ENCODE results near the gene FKBP2. TPM values are rescaled to one million over a fixed set of nuclear protein-coding genes. Genes with fewer than 3 reads are reported as not detected.

FKBP2 gene
- total RNA-seq, 2 experiments from 2014 or later = 17.2 to 20.0 TPM

- Mint-ChIP-seq H3K9me3 (no peaks in the 10 kb centered on the region), H3K27ac (no peak overlapping the region), H3K4me1 (ENCODE audit: low read depth) (peaks cover 13% of the 10 kb centered on the region), H3K4me3 (no peak overlapping the region), H3K36me3 (ENCODE audit: low read depth) (no peaks in the 10 kb centered on the region), H3K27me3 (ENCODE audit: low read depth) (no peaks in the 10 kb centered on the region)
- intact Hi-C loops (cut with micrococcal nuclease) = no loop called here
- no peak for DNase-seq
- CTCF ChIA-PET = interaction anchor here (0.6 to 3.5 kb wide), 2 partner anchors 10 to 49 kb away, joined by 4 to 27 read pairs; partner anchors contain the start of gene CATSPERZ
Observed at GRCh38 chr11:64253043-64253442, 12.1 kb downstream of the FKBP2 start.

- no peaks in the 10 kb centered on the region for H3K9me3 Mint-ChIP-seq
- no peaks in the 10 kb centered on the region for H3K36me3 Mint-ChIP-seq (ENCODE audit: low read depth)
- no peaks in the 10 kb centered on the region for H3K27me3 Mint-ChIP-seq (ENCODE audit: low read depth)
- no peak overlapping the region for H3K4me3 Mint-ChIP-seq
- peaks cover 13% of the 10 kb centered on the region for H3K4me1 Mint-ChIP-seq (ENCODE audit: low read depth)
- H3K27ac Mint-ChIP-seq = no peak overlapping the region
- CTCF ChIA-PET = interaction anchor here (0.6 kb wide), 1 partner anchor 269 kb away, joined by 3 read pairs; no protein-coding TSS in a partner anchor
- DNase-seq = no peak
- intact Hi-C loops (cut with micrococcal nuclease) = no loop called here
Observed at GRCh38 chr11:64253481-64253880, 12.6 kb downstream of the FKBP2 start.

GRCh38 chr11:64254326-64254725, 13.4 kb downstream of the FKBP2 start:
- H3K27ac Mint-ChIP-seq = no peak overlapping the region
- CTCF ChIA-PET = no interaction called here
- intact Hi-C loops (cut with micrococcal nuclease) = no loop called here
- H3K9me3 Mint-ChIP-seq = no peaks in the 10 kb centered on the region
- H3K36me3 Mint-ChIP-seq (ENCODE audit: low read depth) = peaks cover under 1% of the 10 kb centered on the region
- H3K4me3 Mint-ChIP-seq = no peak overlapping the region
- no peak for DNase-seq
- H3K27me3 Mint-ChIP-seq (ENCODE audit: low read depth) = no peaks in the 10 kb centered on the region
- H3K4me1 Mint-ChIP-seq (ENCODE audit: low read depth) = peaks cover 14% of the 10 kb centered on the region

GRCh38 chr11:64255135-64256128, 14.5 kb downstream of the FKBP2 start:
- DNase-seq = no peak
- intact Hi-C loops (cut with micrococcal nuclease) = no loop called here
- no peaks in the 10 kb centered on the region for H3K9me3 Mint-ChIP-seq
- no peaks in the 10 kb centered on the region for H3K27me3 Mint-ChIP-seq (ENCODE audit: low read depth)
- no peak overlapping the region for H3K4me3 Mint-ChIP-seq
- no peak overlapping the region for H3K27ac Mint-ChIP-seq
- peaks cover 2% of the 10 kb centered on the region for H3K36me3 Mint-ChIP-seq (ENCODE audit: low read depth)
- peaks cover 16% of the 10 kb centered on the region for H3K4me1 Mint-ChIP-seq (ENCODE audit: low read depth)
- CTCF ChIA-PET = interaction anchor here (1.3 kb wide), 1 partner anchor 43 kb away, joined by 4 read pairs; no protein-coding TSS in a partner anchor

GRCh38 chr11:64256300-64256699, 15.4 kb downstream of the FKBP2 start:
- Mint-ChIP-seq H3K36me3 (ENCODE audit: low read depth) (peaks cover 2% of the 10 kb centered on the region), H3K4me1 (ENCODE audit: low read depth) (peaks cover 14% of the 10 kb centered on the region), H3K4me3 (no peak overlapping the region), H3K27ac (no peak overlapping the region), H3K9me3 (no peaks in the 10 kb centered on the region), H3K27me3 (ENCODE audit: low read depth) (no peaks in the 10 kb centered on the region)
- intact Hi-C loops (cut with micrococcal nuclease) = no loop called here
- CTCF ChIA-PET = interaction anchor here (1.3 kb wide), 1 partner anchor 42 kb away, joined by 4 read pairs; no protein-coding TSS in a partner anchor
- no peak for DNase-seq

- no peaks in the 10 kb centered on the region for H3K9me3 Mint-ChIP-seq
- peaks cover 7% of the 10 kb centered on the region for H3K4me1 Mint-ChIP-seq (ENCODE audit: low read depth)
- DNase-seq = no peak
- H3K36me3 Mint-ChIP-seq (ENCODE audit: low read depth) = peaks cover 2% of the 10 kb centered on the region
- H3K27me3 Mint-ChIP-seq (ENCODE audit: low read depth) = no peaks in the 10 kb centered on the region
- CTCF ChIA-PET = no interaction called here
- H3K27ac Mint-ChIP-seq = no peak overlapping the region
- H3K4me3 Mint-ChIP-seq = no peak overlapping the region
- intact Hi-C loops (cut with micrococcal nuclease) = no loop called here
Observed at GRCh38 chr11:64258356-64258755, 17.5 kb downstream of the FKBP2 start.

GRCh38 chr11:64258946-64259532, 18.1 kb downstream of the FKBP2 start:
- H3K36me3 Mint-ChIP-seq (ENCODE audit: low read depth) = peaks cover 2% of the 10 kb centered on the region
- H3K9me3 Mint-ChIP-seq = no peaks in the 10 kb centered on the region
- no peak for DNase-seq
- intact Hi-C loops (cut with micrococcal nuclease) = no loop called here
- H3K4me1 Mint-ChIP-seq (ENCODE audit: low read depth) = peaks cover 7% of the 10 kb centered on the region
- CTCF ChIA-PET = no interaction called here
- H3K27me3 Mint-ChIP-seq (ENCODE audit: low read depth) = no peaks in the 10 kb centered on the region
- no peak overlapping the region for H3K4me3 Mint-ChIP-seq
- no peak overlapping the region for H3K27ac Mint-ChIP-seq

- Mint-ChIP-seq H3K4me1 (ENCODE audit: low read depth) (peaks cover 7% of the 10 kb centered on the region), H3K27me3 (ENCODE audit: low read depth) (no peaks in the 10 kb centered on the region), H3K36me3 (ENCODE audit: low read depth) (peaks cover 2% of the 10 kb centered on the region), H3K4me3 (no peak overlapping the region), H3K27ac (no peak overlapping the region), H3K9me3 (no peaks in the 10 kb centered on the region)
- no peak for DNase-seq
- intact Hi-C loops (cut with micrococcal nuclease) = no loop called here
- CTCF ChIA-PET = no interaction called here
Observed at GRCh38 chr11:64259533-64260067, 18.7 kb downstream of the FKBP2 start.

GRCh38 chr11:64260147-64260708, 19.3 kb downstream of the FKBP2 start:
- H3K27me3 Mint-ChIP-seq (ENCODE audit: low read depth) = no peaks in the 10 kb centered on the region
- no peaks in the 10 kb centered on the region for H3K9me3 Mint-ChIP-seq
- intact Hi-C loops (cut with micrococcal nuclease) = no loop called here
- H3K27ac Mint-ChIP-seq = no peak overlapping the region
- H3K4me3 Mint-ChIP-seq = no peak overlapping the region
- no peak for DNase-seq
- H3K36me3 Mint-ChIP-seq (ENCODE audit: low read depth) = peaks cover 2% of the 10 kb centered on the region
- CTCF ChIA-PET = no interaction called here
- H3K4me1 Mint-ChIP-seq (ENCODE audit: low read depth) = peaks cover 7% of the 10 kb centered on the region

GRCh38 chr11:64261556-64262080, 20.7 kb downstream of the FKBP2 start:
- intact Hi-C loops (cut with micrococcal nuclease) = no loop called here
- H3K4me3 Mint-ChIP-seq = no peak overlapping the region
- no peaks in the 10 kb centered on the region for H3K9me3 Mint-ChIP-seq
- DNase-seq = no peak
- no peak overlapping the region for H3K27ac Mint-ChIP-seq
- CTCF ChIA-PET = interaction anchor here (0.7 kb wide), 1 partner anchor 13 kb away, joined by 3 read pairs; no protein-coding TSS in a partner anchor
- H3K4me1 Mint-ChIP-seq (ENCODE audit: low read depth) = peaks cover 7% of the 10 kb centered on the region
- peaks cover 2% of the 10 kb centered on the region for H3K36me3 Mint-ChIP-seq (ENCODE audit: low read depth)
- no peaks in the 10 kb centered on the region for H3K27me3 Mint-ChIP-seq (ENCODE audit: low read depth)

GRCh38 chr11:64262271-64263002, 21.5 kb downstream of the FKBP2 start:
- CTCF ChIA-PET = interaction anchor here (0.6 to 1.6 kb wide), 2 partner anchors 10 to 47 kb away, joined by 3 to 4 read pairs; no protein-coding TSS in a partner anchor
- peaks cover 2% of the 10 kb centered on the region for H3K36me3 Mint-ChIP-seq (ENCODE audit: low read depth)
- peaks cover 7% of the 10 kb centered on the region for H3K4me1 Mint-ChIP-seq (ENCODE audit: low read depth)
- H3K27me3 Mint-ChIP-seq (ENCODE audit: low read depth) = no peaks in the 10 kb centered on the region
- no peak for DNase-seq
- no peaks in the 10 kb centered on the region for H3K9me3 Mint-ChIP-seq
- intact Hi-C loops (cut with micrococcal nuclease) = no loop called here
- no peak overlapping the region for H3K27ac Mint-ChIP-seq
- H3K4me3 Mint-ChIP-seq = no peak overlapping the region

Measured in activated naive CD4-positive, alpha-beta T cell treated with anti-CD3 and anti-CD28 coated beads for 36 hours (primary cell).